ENCODE measurements around the gene BABAM2.

Gene BABAM2

DNA sequence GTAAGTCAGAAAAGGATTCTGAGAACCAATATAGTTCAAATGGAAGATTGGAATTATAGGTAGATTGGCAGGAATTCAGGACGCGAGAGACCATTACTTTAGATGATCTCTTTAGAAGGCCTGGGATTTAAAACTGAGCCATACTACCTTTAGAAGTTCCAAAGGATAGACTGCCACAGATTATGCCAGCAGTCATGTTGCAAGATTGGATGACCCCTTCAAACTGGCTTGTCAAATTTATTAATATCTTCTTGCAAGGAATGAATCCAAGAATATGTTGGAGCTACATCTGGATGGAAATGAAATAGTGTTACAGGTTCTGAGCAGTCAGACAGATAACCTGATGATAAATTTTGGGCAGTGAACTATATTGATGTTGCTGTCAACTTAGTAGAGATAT lies 22.0 kb downstream of the BABAM2 start:
- DNase-seq = no peak

DNA sequence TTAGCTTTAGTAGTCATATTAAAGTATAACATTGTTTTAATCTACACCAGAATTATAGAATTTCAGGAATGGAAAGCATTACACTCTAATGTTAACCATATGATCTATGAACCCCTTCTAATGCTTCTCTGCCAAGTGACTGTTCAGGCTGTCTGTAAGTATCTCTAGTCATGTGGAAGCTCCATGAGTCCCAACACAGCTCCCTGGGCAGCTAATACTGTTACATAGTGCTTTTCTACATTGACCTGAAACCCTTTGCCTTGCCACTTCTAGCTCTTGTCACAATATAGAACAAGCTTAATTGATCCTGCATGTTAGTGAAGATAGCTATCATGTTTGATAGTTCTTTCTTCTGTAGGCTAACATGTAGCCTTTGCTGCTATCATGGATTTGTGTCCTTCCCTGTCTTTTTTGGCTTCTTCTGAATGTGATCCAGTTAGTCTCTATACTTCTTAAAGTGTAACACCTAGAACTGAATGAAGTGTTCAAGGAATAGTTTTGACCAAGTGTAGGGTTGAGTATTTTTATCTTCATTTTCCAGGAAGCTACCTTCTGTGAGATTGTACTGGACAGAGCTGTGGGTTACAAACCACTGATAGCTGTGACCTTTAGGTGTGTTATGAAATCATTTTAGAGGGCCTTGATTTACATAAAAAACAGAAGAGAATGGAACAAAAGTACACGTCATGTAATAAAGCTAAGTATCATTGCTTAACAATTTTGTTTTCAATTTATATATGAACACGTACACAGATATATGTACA lies 23.7 kb downstream of the BABAM2 start:
- DNase-seq = no peak

DNA sequence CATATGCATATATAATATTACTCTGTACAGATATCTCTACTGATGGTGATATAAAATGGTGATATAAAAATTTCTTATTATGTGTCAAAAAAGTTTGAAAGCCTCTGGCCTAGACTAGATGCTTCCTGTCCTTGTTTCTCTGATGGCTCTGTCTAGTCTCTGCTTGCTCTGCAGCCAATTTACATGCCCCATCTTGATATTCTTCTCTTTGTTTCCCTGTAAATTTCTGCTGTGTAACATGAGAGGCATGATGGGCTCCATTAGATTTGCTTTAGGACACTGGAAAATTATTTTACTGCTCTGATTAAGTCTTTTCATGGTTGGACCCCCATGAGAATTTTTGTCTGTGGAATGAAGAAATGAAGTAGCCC lies 24.3 kb downstream of the BABAM2 start:
- DNase-seq = no peak

DNA sequence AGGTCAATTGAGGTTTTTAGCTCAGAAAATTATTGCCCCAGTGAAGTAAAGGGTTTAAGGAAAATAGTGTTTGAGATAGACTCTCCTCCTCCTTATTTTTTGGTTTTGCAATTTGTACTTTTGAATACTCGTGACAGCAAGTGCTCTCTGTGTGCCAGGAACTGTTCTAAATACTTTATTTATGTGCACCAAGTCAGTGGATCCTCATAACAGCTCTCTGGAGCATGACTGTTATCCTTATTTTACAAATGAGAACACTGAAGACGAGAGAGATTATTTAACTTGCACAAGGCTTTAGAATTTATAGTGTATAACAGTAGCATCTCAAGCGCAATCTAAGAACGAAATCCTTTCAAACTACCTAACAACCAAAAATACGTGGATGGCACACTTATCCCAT lies 24.7 kb downstream of the BABAM2 start:
- DNase-seq = no peak

DNA sequence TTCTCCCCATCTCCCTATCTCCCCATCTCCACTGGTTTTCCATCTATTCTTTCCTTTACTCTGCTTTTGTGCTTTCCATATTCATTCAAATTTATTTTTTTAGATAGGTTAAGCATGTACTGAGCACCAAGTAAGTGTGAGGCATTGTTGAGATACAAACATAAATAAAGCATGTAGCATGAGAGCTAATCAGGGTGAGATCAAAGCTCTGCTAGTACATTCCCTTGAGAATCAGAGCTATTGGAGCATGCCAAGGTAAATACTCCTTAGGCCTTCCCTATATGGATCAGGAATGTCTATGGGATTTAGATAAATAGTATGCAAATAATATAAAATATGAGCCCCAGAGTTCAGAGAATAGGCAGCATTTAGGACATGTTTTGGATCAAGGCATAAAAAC lies 25.3 kb downstream of the BABAM2 start:
- no peak for DNase-seq

DNA sequence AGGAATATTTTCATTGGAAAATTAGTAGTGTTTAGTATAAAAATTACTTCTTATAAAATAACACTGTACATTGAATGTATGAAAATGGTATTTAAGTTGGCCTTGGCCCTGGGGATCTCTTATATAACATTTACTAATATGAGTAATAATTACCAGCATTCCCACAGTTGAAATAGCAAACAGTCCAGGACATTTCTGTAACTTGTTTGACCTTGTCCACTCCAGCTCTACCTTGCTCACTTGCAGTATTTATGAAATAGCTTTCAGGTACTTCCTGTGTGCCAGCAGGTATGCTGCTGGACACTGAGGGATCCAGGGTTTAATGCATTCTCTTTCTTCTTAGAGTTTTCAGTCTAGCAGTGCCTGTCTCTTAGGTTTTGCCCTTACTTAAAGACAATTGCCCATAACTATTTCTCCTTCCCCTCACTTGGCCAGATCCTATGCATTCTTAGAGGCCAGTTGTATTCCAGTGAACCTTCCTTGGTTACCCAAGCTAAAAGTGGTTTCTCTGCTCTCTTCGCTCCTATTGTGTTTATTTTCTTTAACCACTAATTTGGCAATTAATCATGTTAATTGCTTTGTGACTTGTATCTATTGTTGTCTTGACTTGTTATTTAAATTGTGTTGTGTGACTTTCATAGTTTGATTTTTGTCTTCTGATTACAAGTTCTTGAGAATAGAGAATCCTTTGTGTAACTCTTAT lies 25.9 kb downstream of the BABAM2 start:
- no peak for DNase-seq

DNA sequence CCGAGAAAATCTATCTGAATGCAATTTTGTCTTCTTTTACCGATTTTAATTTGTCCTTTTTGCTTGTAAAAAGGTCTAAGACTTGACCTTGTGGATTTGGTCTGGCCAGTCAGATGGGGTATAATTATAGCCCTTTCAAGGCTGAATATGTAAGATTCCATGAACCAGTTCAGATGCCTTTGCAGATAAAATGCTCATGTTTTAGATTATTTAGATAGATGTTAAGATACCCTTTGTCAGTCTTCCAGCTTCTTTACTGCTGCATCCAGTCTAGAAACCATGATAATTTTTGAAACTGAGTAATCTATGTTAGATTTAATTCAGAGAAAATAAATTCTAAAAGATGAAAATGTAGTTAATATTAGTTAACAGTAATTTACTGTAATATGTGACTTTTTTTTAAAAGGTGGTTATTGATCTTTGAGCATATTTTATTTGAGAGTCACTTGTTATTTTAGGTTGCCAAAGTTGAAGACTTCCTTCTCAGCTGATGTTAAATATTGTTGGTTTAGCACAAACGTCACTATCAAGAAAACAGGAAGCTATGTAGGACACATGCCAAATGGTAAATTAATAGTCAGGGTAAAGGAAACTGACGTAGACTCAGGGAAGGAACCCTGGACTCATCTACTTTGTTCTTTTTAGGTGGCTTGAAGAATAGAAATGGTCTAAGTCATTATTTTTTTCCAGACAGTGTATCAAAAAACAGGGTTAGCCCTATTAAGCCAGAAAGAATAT lies 29.8 kb downstream of the BABAM2 start:
- DNase-seq = no peak

DNA sequence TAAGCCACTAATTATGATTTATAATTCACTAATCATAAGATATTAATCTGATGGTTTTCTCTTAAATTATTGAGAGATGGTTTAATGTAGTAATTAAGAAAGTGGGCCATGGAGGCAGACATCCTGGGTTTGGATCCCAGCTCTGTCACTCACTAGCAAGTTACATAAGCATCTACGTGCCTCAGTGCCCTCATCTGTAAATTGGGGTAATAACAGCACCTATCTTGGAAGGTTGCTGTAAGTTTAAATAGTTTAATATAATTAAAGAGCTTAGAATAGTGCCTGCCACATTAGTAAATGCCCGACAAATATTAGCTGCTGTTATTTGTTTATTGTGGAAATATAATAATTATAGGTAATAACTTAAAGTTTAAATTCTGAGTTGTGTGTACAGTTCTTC lies 30.9 kb downstream of the BABAM2 start:
- no peak for DNase-seq

DNA sequence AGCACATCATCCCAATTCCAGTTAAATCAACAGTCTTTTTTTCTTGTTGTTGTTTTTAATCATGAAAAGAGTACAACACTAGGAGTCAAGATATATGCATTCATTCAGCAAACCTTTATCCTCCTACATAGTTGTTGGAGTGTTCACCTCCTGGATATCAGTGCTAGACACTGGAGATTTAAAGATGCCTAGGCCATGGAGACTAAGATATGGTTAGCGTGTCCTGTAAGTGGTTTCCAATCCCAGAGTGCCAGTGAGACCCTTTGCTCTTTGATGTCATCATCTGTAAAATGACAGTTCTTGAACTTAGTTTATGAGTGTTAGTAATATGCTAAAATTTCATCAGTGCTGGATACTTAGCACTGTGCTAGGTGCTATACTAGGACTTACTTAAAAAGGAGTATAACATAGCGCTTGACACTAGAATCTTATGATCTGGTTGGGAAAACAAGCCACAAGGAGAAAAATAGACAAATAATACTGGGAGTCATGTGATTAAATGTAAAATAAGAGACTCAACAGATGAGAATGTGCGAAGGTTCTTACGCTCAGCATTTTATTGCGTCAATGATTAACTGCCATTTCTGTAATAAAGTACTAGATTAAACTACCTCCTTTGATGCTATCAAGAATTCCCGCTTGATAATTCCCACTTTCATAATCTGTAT lies 31.5 kb downstream of the BABAM2 start:
- no peak for DNase-seq

DNA sequence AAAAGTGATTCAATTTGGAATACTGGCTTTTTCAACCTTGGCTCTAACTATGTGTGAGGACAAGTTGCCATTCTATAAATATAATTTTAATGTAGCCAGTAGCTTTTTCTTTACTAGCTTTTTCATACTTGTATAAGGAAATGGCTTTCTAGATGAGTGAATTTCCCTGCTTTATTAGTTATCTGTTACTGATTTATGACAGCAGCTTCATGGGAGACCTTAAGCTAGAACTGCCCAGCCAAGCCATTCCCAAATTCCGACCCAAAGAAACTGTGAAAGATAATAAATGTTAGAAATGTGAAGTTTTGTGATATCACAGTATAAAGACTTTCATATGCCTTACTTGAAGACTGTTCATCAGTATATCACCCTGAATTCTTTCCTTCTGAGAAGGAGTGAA lies 32.3 kb downstream of the BABAM2 start:
- no peak for DNase-seq

DNA sequence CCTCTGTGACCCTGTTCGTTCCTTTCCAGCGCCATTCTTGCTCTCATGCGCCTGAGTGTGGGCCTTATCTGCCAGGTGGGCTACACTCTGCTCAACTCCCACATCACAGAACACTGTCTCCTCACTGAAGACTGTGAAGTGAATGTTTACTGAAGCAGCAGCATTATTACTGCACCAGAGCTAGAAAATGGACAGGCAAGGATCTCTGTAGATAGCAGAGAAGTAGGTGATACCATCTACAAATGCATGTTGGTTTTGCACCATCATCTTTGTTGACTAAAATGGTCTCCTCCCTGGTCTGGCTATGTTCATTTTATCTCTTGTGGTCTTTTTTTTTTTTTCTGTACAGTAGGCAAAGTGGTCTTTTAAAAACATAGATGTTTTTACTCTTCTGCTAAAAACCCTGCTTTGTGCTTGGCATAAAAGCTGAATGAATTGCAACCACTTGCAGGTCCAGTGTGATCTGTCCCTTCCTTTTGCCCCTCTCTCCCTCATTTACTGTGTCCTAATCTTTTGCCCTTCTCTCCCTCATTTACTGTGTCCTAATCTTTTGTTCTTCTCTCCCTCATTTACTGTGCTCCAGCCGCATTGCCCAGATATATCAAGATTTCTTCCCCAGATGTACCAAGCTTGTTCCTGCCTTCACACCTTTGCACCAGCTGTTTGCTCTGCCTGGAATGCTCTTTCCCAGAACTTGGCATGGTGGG lies 35.4 kb downstream of the BABAM2 start:
- no peak for DNase-seq

DNA sequence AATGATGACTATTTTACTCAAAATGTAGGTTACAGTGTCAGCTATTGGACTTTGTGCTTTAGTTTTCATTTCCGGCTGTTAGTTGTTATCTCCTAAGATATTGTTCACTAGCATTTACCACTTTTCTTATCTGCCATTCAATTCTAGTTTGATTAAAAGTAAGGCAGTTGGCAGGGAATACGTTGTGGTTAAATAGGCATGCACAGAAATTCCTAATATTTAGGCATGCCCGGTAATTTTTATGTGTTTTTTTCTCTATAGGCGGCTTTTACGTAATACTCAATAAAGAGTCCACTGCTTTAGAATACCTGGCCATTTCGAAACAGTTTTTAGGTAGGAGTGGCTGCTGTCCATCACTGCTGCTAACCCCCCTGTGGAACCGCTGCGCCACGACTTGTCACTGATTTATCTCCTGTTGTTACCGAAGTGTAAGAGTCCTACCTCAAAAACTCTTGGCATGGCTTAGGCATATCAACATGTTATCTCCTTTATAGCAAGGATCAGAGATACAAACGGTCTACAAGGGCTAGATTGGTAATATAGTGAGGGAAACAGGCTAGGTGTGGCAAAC lies 39.5 kb downstream of the BABAM2 start:
- no peak for DNase-seq

DNA sequence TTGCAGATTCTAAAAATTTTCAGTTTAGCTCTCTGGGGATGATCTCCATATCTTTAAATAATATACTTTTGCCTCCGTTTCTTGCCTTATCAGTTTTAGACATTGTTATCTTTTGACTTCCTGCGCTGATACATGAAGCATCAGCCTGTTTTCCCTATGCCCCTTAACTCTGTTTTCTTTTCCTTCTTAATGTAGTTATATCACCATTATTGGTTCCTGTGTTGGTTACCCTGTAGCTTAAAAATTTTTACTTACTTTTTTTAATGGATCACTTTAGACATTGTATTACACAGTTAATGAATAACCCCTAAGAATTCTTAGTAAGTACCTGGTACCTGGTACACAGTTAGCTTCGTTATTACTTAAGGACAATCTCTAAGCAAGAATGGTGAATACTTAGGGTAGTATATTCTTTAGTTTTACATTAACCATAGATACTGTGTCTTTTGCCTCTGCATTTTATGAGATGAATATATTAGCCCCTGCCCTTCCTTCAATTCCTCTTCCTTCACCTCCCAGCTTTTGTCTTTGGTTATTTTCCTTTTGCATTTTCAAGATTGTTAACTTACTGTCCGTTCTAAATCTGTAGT lies 40.9 kb downstream of the BABAM2 start:
- DNase-seq = no peak

DNA sequence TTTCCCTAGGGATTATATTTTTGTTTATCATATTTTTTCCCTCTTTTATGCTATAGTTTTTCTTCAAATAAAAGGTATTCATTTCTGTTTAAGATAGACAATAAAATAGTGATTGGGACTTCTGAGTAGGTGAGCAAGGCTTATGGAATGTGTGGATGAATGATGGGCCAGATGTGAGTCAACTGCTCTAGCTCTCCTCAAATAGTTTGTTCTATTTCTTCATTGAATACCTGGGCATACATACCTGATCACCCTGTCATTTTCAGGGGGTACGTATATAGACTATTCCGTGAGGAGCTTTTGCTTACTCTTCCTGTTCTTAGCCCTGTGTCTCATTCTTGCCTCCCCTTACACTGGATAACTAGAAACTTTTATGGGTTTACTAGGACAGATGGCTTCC lies 41.9 kb downstream of the BABAM2 start:
- DNase-seq = no peak

DNA sequence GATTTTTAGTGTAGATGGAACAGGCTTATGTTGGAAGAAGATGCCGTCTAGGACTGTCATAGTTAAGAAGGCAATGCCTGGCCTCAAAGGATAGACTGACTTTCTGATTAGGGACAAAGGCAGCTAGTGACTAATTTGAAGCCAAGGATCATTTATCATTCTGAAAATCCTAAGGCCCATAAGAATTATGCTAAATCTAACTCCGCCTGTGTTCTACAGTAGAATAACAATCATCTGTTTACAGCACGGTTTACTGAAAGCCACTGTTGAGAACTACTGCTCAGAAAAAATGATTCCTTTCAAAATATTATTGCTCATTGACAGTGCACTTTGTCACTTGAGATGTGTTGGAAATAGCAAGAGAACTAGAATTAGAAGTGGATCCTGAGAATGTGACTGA lies 44.5 kb downstream of the BABAM2 start:
- no peak for DNase-seq

DNA sequence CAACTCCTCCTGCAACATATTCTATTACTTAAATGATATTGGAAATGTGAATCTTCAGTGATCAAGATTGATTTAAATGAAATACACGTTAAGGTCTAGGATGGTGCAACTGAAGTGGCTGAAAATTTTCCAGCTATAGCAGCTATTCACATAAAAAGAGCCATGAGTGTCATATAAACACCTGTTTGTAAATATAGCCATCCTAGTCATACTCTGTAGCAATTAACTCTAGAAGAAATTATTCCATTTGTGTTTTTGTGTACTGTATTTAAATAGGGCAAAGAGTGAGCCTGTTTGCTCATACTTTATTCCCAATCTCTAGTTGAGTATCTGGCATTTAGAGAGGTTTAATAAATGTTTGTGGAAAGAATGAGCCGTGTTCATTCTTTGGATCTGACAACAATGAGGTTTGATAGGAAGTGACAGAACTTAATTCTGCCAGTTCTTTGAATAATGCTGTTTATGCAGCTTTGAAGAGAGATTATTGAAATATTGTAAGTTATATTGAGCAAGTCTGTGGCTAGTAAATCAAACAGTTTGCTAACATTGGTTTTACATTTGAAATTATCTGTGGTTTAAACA lies 49.7 kb downstream of the BABAM2 start:
- DNase-seq = no peak

DNA sequence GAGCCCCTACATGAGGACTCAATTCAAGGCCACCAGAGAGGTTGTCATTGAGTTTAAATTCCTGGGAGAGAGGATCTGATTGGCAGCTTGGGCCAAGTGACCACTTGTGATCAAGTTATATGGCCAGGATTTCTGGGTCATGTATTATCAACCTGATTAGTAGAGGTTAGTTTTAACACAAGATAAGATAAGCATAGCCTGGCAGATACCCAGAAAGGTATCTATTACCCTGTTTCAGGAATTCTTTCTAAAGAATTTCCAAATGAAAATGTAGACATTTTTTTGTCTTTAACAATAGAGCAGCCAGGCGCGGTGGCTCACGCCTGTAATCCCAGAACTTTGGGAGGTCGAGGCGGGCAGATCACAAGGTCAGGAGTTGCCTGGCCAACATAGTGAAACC lies 50.5 kb downstream of the BABAM2 start:
- no peak for DNase-seq

DNA sequence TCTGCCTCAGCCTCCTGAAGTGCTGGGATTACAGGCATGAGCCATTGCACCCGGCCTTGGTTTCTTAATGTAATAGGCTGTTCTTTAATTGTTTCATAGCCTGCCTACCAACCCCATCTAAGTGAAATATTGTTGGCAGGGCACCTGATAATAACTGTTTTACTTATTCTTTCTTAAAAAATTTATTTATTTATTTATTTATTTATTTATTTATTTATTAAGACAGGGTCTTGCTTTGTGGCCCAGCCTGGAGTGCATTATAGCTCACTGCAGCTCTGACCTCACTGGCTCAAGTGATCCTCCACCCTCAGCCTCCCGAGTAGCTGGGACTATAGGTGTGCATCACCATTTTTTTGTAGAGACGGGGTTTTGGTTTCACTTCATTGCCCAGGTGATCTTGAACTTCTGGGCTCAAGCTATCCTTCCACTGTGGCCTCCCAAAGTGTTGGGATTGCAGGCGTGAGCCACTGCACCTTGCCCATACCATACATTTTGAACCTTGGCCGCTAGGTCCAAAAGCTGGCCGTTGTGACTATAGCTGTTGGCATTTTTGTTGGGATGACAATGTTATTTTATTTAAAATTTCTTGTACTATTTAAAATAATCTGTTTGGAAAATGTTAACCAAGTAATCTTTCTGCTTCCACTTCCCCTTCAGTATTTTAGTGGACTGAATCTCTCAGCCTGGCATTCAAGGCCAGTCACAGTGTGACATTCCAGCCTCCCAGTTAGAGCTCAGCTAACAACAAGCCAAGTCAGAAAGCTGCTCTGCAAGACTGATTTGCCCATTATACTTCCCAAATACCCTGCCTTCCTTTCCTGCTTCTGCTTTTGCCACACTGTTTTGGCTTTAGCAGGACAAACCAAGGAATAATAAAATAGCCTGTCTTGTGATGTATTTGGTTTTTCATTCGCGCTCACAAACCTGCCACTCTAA lies 52.4 kb downstream of the BABAM2 start:
- DNase-seq = no peak

DNA sequence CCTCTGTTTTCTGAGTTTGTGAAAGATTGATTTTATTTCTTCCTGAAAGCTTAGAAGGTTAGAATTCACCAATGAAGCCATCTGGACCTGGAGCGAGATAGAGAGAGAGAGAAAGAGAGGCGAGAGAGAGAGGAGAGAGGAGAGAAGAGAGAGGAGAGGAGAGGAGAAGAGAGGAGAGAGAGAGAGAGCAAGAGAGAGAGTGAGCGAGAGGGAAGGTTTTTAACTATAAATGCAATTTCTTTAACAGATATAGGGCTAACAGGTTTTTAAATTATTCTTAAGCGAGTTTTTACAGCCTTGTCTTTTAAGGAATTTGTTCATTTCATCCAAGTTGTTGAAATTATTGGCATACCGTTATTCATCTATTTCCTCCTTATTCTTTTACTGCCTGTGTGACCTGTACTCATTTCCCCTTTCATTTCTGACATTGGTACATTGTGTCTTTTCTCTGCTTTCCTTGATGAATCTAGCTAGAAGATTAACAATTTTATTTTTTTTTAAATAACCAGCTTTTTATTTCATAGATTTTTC lies 56.1 kb downstream of the BABAM2 start:
- no peak for DNase-seq

DNA sequence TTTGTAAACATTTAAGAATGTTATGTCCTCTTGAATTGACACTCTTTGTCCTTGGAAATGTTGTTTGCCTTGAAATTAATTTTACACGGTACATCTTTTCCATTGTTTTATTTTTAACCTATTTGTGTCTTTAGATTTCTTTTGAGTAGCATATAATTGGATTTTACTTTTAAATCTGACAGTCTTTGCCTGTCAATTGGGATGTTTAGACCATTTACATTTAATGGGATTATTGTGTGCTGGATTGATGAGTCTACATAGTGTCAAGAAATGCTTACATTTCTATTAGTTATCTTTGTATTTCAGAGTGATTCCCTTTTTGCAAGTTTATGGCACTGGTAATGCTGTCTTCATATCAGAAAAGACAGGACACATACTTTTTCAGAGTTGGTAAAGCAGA lies 61.5 kb downstream of the BABAM2 start:
- no peak for DNase-seq
